ENCODE measurements around the gene UXT. TPM values are rescaled to one million over a fixed set of nuclear protein-coding genes. Genes with fewer than 3 reads are reported as not detected.

The UXT gene
- total and polyA plus RNA-seq, 4 donors, result 55.4 to 103 (median 70.6) TPM

- WGBS (ENCODE audit: insufficient coverage), result 23% methylated on average over 33 of the region's 35 CpGs
- peak; percentile 57 to 96 (median 73) for DNase-seq (ENCODE audit: low read depth in 4 of 6, low spot score in 6 of 6)
- Histone ChIP-seq H3K27me3 (ENCODE audit: control insufficient read depth, insufficient read depth, low read length) (no peaks in the 10 kb centered on the region), H3K4me1 (ENCODE audit: control insufficient read depth, insufficient read depth, low read length) (peaks cover 13% of the 10 kb centered on the region), H3K36me3 (ENCODE audit: control insufficient read depth, insufficient read depth, low read length) (peaks cover 23% of the 10 kb centered on the region), H3K9me3 (ENCODE audit: control insufficient read depth, insufficient read depth, low read length) (no peaks in the 10 kb centered on the region), H3K4me3 (ENCODE audit: low read depth, low read length) (peak overlapping the region; percentile 44), H3K27ac (ENCODE audit: low read depth, low read length) (peak overlapping the region; percentile 61)
These were observed 35.4 kb downstream of the UXT start for GRCh38 chrX:47623540-47624027.

GRCh38 chrX:47621851-47622250 lies 37.1 kb downstream of the UXT start:
- H3K27me3 ChIP-seq (ENCODE audit: control insufficient read depth, insufficient read depth, low read length), result no peaks in the 10 kb centered on the region
- DNase-seq (ENCODE audit: low read depth in 4 of 6, low spot score in 6 of 6), result no peak
- H3K4me1 ChIP-seq (ENCODE audit: control insufficient read depth, insufficient read depth, low read length), result peaks cover 13% of the 10 kb centered on the region
- no peak overlapping the region for H3K4me3 ChIP-seq (ENCODE audit: low read depth, low read length)
- H3K36me3 ChIP-seq (ENCODE audit: control insufficient read depth, insufficient read depth, low read length), result peaks cover 11% of the 10 kb centered on the region
- 79% methylated on average over 6 of the region's 6 CpGs for WGBS (ENCODE audit: insufficient coverage)
- H3K9me3 ChIP-seq (ENCODE audit: control insufficient read depth, insufficient read depth, low read length), result no peaks in the 10 kb centered on the region
- H3K27ac ChIP-seq (ENCODE audit: low read depth, low read length), result no peak overlapping the region

GRCh38 chrX:47620303-47620685 lies 38.7 kb downstream of the UXT start:
- Histone ChIP-seq H3K27me3 (ENCODE audit: control insufficient read depth, insufficient read depth, low read length) (no peaks in the 10 kb centered on the region), H3K4me3 (ENCODE audit: low read depth, low read length) (no peak overlapping the region), H3K9me3 (ENCODE audit: control insufficient read depth, insufficient read depth, low read length) (no peaks in the 10 kb centered on the region), H3K27ac (ENCODE audit: low read depth, low read length) (no peak overlapping the region), H3K36me3 (ENCODE audit: control insufficient read depth, insufficient read depth, low read length) (no peaks in the 10 kb centered on the region), H3K4me1 (ENCODE audit: control insufficient read depth, insufficient read depth, low read length) (peaks cover 13% of the 10 kb centered on the region)
- 58% methylated on average over 6 of the region's 9 CpGs for WGBS (ENCODE audit: insufficient coverage)
- no peak for DNase-seq (ENCODE audit: low read depth in 4 of 6, low spot score in 6 of 6)

- Histone ChIP-seq H3K9me3 (ENCODE audit: control insufficient read depth, insufficient read depth, low read length) (no peaks in the 10 kb centered on the region), H3K27ac (ENCODE audit: low read depth, low read length) (no peak within 1 kb of the TSS), H3K4me3 (ENCODE audit: low read depth, low read length) (peak within 1 kb of the TSS; percentile 42), H3K4me1 (ENCODE audit: control insufficient read depth, insufficient read depth, low read length) (peaks cover 13% of the 10 kb centered on the region), H3K36me3 (ENCODE audit: control insufficient read depth, insufficient read depth, low read length) (no peaks in the 10 kb centered on the region), H3K27me3 (ENCODE audit: control insufficient read depth, insufficient read depth, low read length) (no peaks in the 10 kb centered on the region)
- WGBS (ENCODE audit: insufficient coverage), result 28% methylated on average over 81 of the region's 88 CpGs
- DNase-seq (ENCODE audit: low read depth in 4 of 6, low spot score in 6 of 6), result peak; percentile 44 to 95 (median 67)
These were observed 39.3 kb downstream of the UXT start, which contains the start of gene SYN1 for GRCh38 chrX:47619486-47620302. Gene SYN1 (minus strand): TSS chrX:47619857. CDS start chrX:47619728, 129 bp downstream.

GRCh38 chrX:47618923-47619485 lies 40.0 kb downstream of the UXT start:
- H3K4me3 ChIP-seq (ENCODE audit: low read depth, low read length), result peak overlapping the region; percentile 42
- H3K27me3 ChIP-seq (ENCODE audit: control insufficient read depth, insufficient read depth, low read length), result no peaks in the 10 kb centered on the region
- H3K27ac ChIP-seq (ENCODE audit: low read depth, low read length), result no peak overlapping the region
- DNase-seq (ENCODE audit: low read depth in 4 of 6, low spot score in 6 of 6), result no peak
- H3K36me3 ChIP-seq (ENCODE audit: control insufficient read depth, insufficient read depth, low read length), result peaks cover 2% of the 10 kb centered on the region
- 40% methylated on average over 32 of the region's 32 CpGs for WGBS (ENCODE audit: insufficient coverage)
- peaks cover 10% of the 10 kb centered on the region for H3K4me1 ChIP-seq (ENCODE audit: control insufficient read depth, insufficient read depth, low read length)
- no peaks in the 10 kb centered on the region for H3K9me3 ChIP-seq (ENCODE audit: control insufficient read depth, insufficient read depth, low read length)

- no peak for DNase-seq (ENCODE audit: low read depth in 4 of 6, low spot score in 6 of 6)
- no peak overlapping the region for H3K27ac ChIP-seq (ENCODE audit: low read depth, low read length)
- peaks cover 3% of the 10 kb centered on the region for H3K4me1 ChIP-seq (ENCODE audit: control insufficient read depth, insufficient read depth, low read length)
- H3K4me3 ChIP-seq (ENCODE audit: low read depth, low read length), result no peak overlapping the region
- peaks cover 8% of the 10 kb centered on the region for H3K36me3 ChIP-seq (ENCODE audit: control insufficient read depth, insufficient read depth, low read length)
- WGBS (ENCODE audit: insufficient coverage), result 91% methylated on average over 5 of the region's 5 CpGs
- H3K27me3 ChIP-seq (ENCODE audit: control insufficient read depth, insufficient read depth, low read length), result no peaks in the 10 kb centered on the region
- no peaks in the 10 kb centered on the region for H3K9me3 ChIP-seq (ENCODE audit: control insufficient read depth, insufficient read depth, low read length)
These were observed 44.4 kb downstream of the UXT start for GRCh38 chrX:47614618-47615017.

GRCh38 chrX:47613082-47613481 lies 45.9 kb downstream of the UXT start:
- Histone ChIP-seq H3K27ac (ENCODE audit: low read depth, low read length) (no peak overlapping the region), H3K27me3 (ENCODE audit: control insufficient read depth, insufficient read depth, low read length) (no peaks in the 10 kb centered on the region), H3K36me3 (ENCODE audit: control insufficient read depth, insufficient read depth, low read length) (peaks cover 9% of the 10 kb centered on the region), H3K9me3 (ENCODE audit: control insufficient read depth, insufficient read depth, low read length) (no peaks in the 10 kb centered on the region), H3K4me3 (ENCODE audit: low read depth, low read length) (no peak overlapping the region), H3K4me1 (ENCODE audit: control insufficient read depth, insufficient read depth, low read length) (no peaks in the 10 kb centered on the region)
- DNase-seq (ENCODE audit: low read depth in 4 of 6, low spot score in 6 of 6), result no peak
- 79% methylated on average over 7 of the region's 8 CpGs for WGBS (ENCODE audit: insufficient coverage)

- Histone ChIP-seq H3K9me3 (ENCODE audit: control insufficient read depth, insufficient read depth, low read length) (no peaks in the 10 kb centered on the region), H3K4me1 (ENCODE audit: control insufficient read depth, insufficient read depth, low read length) (no peaks in the 10 kb centered on the region), H3K27me3 (ENCODE audit: control insufficient read depth, insufficient read depth, low read length) (no peaks in the 10 kb centered on the region), H3K27ac (ENCODE audit: low read depth, low read length) (no peak overlapping the region), H3K36me3 (ENCODE audit: control insufficient read depth, insufficient read depth, low read length) (peaks cover 11% of the 10 kb centered on the region), H3K4me3 (ENCODE audit: low read depth, low read length) (no peak overlapping the region)
- no peak for DNase-seq (ENCODE audit: low read depth in 4 of 6, low spot score in 6 of 6)
These were observed 46.6 kb downstream of the UXT start for GRCh38 chrX:47612418-47612817.

GRCh38 chrX:47611926-47612325 lies 47.1 kb downstream of the UXT start:
- Histone ChIP-seq H3K4me3 (ENCODE audit: low read depth, low read length) (no peak overlapping the region), H3K4me1 (ENCODE audit: control insufficient read depth, insufficient read depth, low read length) (no peaks in the 10 kb centered on the region), H3K36me3 (ENCODE audit: control insufficient read depth, insufficient read depth, low read length) (peaks cover 11% of the 10 kb centered on the region), H3K27me3 (ENCODE audit: control insufficient read depth, insufficient read depth, low read length) (no peaks in the 10 kb centered on the region), H3K9me3 (ENCODE audit: control insufficient read depth, insufficient read depth, low read length) (no peaks in the 10 kb centered on the region), H3K27ac (ENCODE audit: low read depth, low read length) (no peak overlapping the region)
- no peak for DNase-seq (ENCODE audit: low read depth in 4 of 6, low spot score in 6 of 6)
- 67% methylated on average over 2 of the region's 2 CpGs for WGBS (ENCODE audit: insufficient coverage)

GRCh38 chrX:47611489-47611888 lies 47.5 kb downstream of the UXT start:
- Histone ChIP-seq H3K9me3 (ENCODE audit: control insufficient read depth, insufficient read depth, low read length) (no peaks in the 10 kb centered on the region), H3K4me3 (ENCODE audit: low read depth, low read length) (no peak overlapping the region), H3K27ac (ENCODE audit: low read depth, low read length) (no peak overlapping the region), H3K36me3 (ENCODE audit: control insufficient read depth, insufficient read depth, low read length) (peaks cover 11% of the 10 kb centered on the region), H3K4me1 (ENCODE audit: control insufficient read depth, insufficient read depth, low read length) (no peaks in the 10 kb centered on the region), H3K27me3 (ENCODE audit: control insufficient read depth, insufficient read depth, low read length) (no peaks in the 10 kb centered on the region)
- DNase-seq (ENCODE audit: low read depth in 4 of 6, low spot score in 6 of 6), result no peak
- 100% methylated on average over 1 of the region's 2 CpGs for WGBS (ENCODE audit: insufficient coverage)
